ENCODE results near the gene RIMKLA. TPM values are rescaled to one million over a fixed set of nuclear protein-coding genes. Genes with fewer than 3 reads are reported as not detected.

The RIMKLA gene
- total RNA-seq, 1 donor, result not detected

- H3K27me3 ChIP-seq (ENCODE audit: insufficient read depth, low read length), result peaks cover 39% of the 10 kb centered on the region
- peak; percentile 95 for DNase-seq (ENCODE audit: insufficient read length, low spot score, missing footprints)
- TF ChIP-seq, protein P1, sequence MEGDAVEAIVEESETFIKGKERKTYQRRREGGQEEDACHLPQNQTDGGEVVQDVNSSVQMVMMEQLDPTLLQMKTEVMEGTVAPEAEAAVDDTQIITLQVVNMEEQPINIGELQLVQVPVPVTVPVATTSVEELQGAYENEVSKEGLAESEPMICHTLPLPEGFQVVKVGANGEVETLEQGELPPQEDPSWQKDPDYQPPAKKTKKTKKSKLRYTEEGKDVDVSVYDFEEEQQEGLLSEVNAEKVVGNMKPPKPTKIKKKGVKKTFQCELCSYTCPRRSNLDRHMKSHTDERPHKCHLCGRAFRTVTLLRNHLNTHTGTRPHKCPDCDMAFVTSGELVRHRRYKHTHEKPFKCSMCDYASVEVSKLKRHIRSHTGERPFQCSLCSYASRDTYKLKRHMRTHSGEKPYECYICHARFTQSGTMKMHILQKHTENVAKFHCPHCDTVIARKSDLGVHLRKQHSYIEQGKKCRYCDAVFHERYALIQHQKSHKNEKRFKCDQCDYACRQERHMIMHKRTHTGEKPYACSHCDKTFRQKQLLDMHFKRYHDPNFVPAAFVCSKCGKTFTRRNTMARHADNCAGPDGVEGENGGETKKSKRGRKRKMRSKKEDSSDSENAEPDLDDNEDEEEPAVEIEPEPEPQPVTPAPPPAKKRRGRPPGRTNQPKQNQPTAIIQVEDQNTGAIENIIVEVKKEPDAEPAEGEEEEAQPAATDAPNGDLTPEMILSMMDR (IDR thresholded peaks at IDR 0.05; ENCODE audit: extremely low read depth, low read depth, low read length), result no peak
- peak overlapping the region; percentile 43 for H3K4me2 ChIP-seq (ENCODE audit: insufficient read depth, low read length)
- no peaks in the 10 kb centered on the region for H3K4me1 ChIP-seq (ENCODE audit: insufficient read depth, low read length)
- H3K9me3 ChIP-seq (ENCODE audit: low read depth, low read length), result no peaks in the 10 kb centered on the region
- no peaks in the 10 kb centered on the region for H3K36me3 ChIP-seq (ENCODE audit: insufficient read depth, low read length)
- H4K20me1 ChIP-seq (ENCODE audit: insufficient read depth, low read length), result no peaks in the 10 kb centered on the region
- no peaks in the 10 kb centered on the region for H3K79me2 ChIP-seq (ENCODE audit: insufficient read depth, low read length)
- no peak overlapping the region for H3K27ac ChIP-seq (ENCODE audit: low read depth, low read length)
- H3K4me3 ChIP-seq (ENCODE audit: insufficient read depth, low read length), result no peak overlapping the region
- H2AFZ ChIP-seq (ENCODE audit: low read length), result no peak overlapping the region
These were observed 602 bp upstream of the RIMKLA start for GRCh38 chr1:42379794-42380585.

DNA sequence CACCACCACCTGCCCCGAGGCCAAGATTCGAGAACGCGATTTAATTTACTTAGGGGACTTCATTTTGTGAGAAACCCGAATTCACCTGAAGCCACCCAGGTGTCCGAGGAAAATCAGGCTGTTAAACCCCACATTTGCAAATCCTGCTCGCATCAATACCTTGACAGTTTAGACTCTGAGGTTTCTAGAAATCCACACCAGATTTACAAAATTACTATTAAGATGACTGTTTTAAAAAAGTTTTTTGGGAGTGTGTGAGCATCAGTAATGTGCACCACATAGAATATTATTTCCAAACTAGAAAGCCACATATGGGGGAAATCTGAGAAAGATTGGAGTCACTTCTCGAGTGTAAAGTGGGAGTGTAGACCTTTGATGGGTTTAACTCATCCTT lies 685 bp downstream of the RIMKLA start:
- Histone ChIP-seq H3K4me1 (ENCODE audit: insufficient read depth, low read length) (no peaks in the 10 kb centered on the region), H3K4me2 (ENCODE audit: insufficient read depth, low read length) (peak overlapping the region; percentile 28), H3K9me3 (ENCODE audit: low read depth, low read length) (no peaks in the 10 kb centered on the region), H2AFZ (ENCODE audit: low read length) (no peak overlapping the region), H3K27ac (ENCODE audit: low read depth, low read length) (no peak overlapping the region), H4K20me1 (ENCODE audit: insufficient read depth, low read length) (no peaks in the 10 kb centered on the region), H3K4me3 (ENCODE audit: insufficient read depth, low read length) (no peak overlapping the region), H3K27me3 (ENCODE audit: insufficient read depth, low read length) (peaks cover 39% of the 10 kb centered on the region), H3K36me3 (ENCODE audit: insufficient read depth, low read length) (no peaks in the 10 kb centered on the region), H3K79me2 (ENCODE audit: insufficient read depth, low read length) (no peaks in the 10 kb centered on the region)
- TF ChIP-seq, protein P1 (IDR thresholded peaks at IDR 0.05; ENCODE audit: extremely low read depth, low read depth, low read length), result no peak
- no peak for DNase-seq (ENCODE audit: insufficient read length, low spot score, missing footprints)

DNA sequence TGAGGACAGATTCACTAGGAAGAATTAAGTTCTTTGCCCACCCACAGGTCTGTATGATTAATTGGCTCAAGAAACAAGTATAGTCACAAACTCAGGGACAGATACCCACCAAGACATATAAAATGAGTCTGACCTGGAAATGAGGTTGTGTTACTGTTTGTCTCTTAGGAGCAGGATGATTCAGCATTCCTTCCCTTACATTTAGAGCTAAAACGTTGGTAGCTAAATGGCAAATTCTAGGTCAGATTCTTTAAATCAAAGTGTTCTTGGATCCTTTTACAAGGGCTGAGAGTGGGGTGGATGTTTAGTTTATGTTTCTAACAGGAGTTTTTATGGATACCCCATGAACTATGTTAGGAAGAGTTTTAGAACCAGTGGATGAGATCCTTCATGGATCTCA lies 4.7 kb downstream of the RIMKLA start:
- Histone ChIP-seq H3K4me3 (ENCODE audit: insufficient read depth, low read length) (no peak overlapping the region), H3K9me3 (ENCODE audit: low read depth, low read length) (no peaks in the 10 kb centered on the region), H3K79me2 (ENCODE audit: insufficient read depth, low read length) (no peaks in the 10 kb centered on the region), H2AFZ (ENCODE audit: low read length) (no peak overlapping the region), H3K36me3 (ENCODE audit: insufficient read depth, low read length) (no peaks in the 10 kb centered on the region), H3K4me2 (ENCODE audit: insufficient read depth, low read length) (no peak overlapping the region), H3K27ac (ENCODE audit: low read depth, low read length) (no peak overlapping the region), H3K4me1 (ENCODE audit: insufficient read depth, low read length) (no peaks in the 10 kb centered on the region), H4K20me1 (ENCODE audit: insufficient read depth, low read length) (no peaks in the 10 kb centered on the region), H3K27me3 (ENCODE audit: insufficient read depth, low read length) (peaks cover 24% of the 10 kb centered on the region)
- TF ChIP-seq, protein P1 (IDR thresholded peaks at IDR 0.05; ENCODE audit: extremely low read depth, low read depth, low read length), result no peak
- DNase-seq (ENCODE audit: insufficient read length, low spot score, missing footprints), result peak; percentile 70

DNA sequence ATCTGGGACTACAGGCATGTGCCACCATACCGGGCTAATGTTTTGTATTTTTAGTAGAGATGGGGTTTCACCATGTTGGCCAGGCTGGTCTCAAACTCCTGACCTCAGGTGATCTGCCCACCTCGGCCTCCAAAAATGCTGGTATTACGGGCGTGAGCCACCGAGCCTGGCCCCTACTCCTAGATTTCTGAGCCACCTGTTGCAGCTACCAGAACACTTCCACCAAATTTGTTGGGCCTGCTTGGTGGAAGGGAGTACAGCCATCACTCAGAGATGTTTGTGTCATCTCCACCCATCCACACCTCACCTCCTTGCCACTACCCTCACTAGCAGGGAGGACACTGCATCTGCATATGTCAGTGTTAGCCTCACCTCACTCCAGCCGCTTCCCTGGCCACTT lies 5.5 kb downstream of the RIMKLA start:
- Histone ChIP-seq H2AFZ (ENCODE audit: low read length) (no peak overlapping the region), H3K36me3 (ENCODE audit: insufficient read depth, low read length) (no peaks in the 10 kb centered on the region), H3K4me2 (ENCODE audit: insufficient read depth, low read length) (no peak overlapping the region), H3K4me3 (ENCODE audit: insufficient read depth, low read length) (no peak overlapping the region), H3K27ac (ENCODE audit: low read depth, low read length) (no peak overlapping the region), H3K4me1 (ENCODE audit: insufficient read depth, low read length) (no peaks in the 10 kb centered on the region), H3K9me3 (ENCODE audit: low read depth, low read length) (no peaks in the 10 kb centered on the region), H3K27me3 (ENCODE audit: insufficient read depth, low read length) (peaks cover 21% of the 10 kb centered on the region), H4K20me1 (ENCODE audit: insufficient read depth, low read length) (no peaks in the 10 kb centered on the region), H3K79me2 (ENCODE audit: insufficient read depth, low read length) (no peaks in the 10 kb centered on the region)
- DNase-seq (ENCODE audit: insufficient read length, low spot score, missing footprints), result no peak
- TF ChIP-seq, protein P1 (IDR thresholded peaks at IDR 0.05; ENCODE audit: extremely low read depth, low read depth, low read length), result no peak
